IPS-18a (cell line): Measurements from ENCODE around the gene NT5C2.

ENCODE experiments used
- H3K27ac ChIP-seq: one replicate; pipeline ENCODE4 v1.5.1; 2013; ENCODE audit warnings: low read length
- H3K27me3 ChIP-seq: one replicate; pipeline ENCODE4 v1.6.1; 2013; ENCODE audit warnings: mild to moderate bottlenecking, low read length; ENCODE audit not compliant: control insufficient read depth, insufficient read depth
- H3K36me3 ChIP-seq: one replicate; pipeline ENCODE4 v1.6.1; 2013; ENCODE audit warnings: low read depth, low read length; ENCODE audit not compliant: control insufficient read depth
- H3K4me1 ChIP-seq: one replicate; pipeline ENCODE4 v1.6.1; 2013; ENCODE audit warnings: low read depth, low read length; ENCODE audit not compliant: control insufficient read depth
- H3K4me3 ChIP-seq: one replicate; pipeline ENCODE4 v1.5.1; 2013; ENCODE audit warnings: low read length
- H3K9ac ChIP-seq: one replicate; pipeline ENCODE4 v1.6.1; 2013; ENCODE audit warnings: mild to moderate bottlenecking, low read length, moderate library complexity
- H3K9me3 ChIP-seq: one replicate; pipeline ENCODE4 v1.6.1; 2013; ENCODE audit warnings: low read depth, low read length; ENCODE audit not compliant: control insufficient read depth

The NT5C2 gene

DNA sequence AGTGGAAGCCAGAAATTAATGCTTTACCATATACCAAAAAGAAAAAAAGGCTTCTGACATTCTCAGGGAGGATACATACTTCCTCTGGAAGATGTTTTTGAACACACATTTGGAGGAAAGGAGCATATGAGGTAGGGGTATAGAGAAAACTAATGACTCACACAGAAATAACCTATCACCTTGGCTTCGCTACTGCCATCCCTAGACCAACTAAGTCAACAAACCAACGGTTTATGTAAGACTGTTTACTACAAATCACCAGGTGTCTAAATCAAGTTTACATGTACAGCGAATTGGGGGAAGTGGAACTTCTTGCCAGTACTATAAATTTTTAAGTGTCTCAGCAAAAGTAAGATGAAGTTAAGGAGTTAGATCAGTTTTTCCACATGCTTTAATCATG is 96.9 kb downstream of the NT5C2 start:
- peaks cover 67% of the 10 kb centered on the region for H3K36me3 ChIP-seq
- H3K4me1 ChIP-seq: no peaks in the 10 kb centered on the region
- H3K4me3 ChIP-seq: no peak overlapping the region
- no peak overlapping the region for H3K9ac ChIP-seq
- H3K27ac ChIP-seq: no peak overlapping the region
- no peaks in the 10 kb centered on the region for H3K9me3 ChIP-seq
- H3K27me3 ChIP-seq: no peaks in the 10 kb centered on the region

DNA sequence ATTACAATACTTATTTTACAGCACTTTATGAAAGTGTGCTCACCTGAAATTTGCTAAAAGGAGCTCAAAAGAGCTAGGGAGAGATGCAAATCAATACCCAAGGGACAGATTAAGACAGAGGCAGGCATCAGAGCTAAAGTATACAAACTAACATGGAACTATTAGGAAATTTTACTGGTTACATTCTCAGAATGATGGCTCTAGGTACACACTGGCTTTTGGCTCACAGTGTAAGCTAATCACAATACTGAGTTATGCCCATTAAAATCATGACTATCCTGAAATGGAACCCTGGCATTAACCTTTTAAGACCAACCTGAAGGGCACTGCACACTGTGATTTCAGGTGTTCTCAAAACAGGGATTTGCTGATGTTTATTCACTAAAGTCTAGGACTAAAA is 98.1 kb downstream of the NT5C2 start:
- no peaks in the 10 kb centered on the region for H3K27me3 ChIP-seq
- H3K36me3 ChIP-seq: peaks cover 68% of the 10 kb centered on the region
- no peaks in the 10 kb centered on the region for H3K9me3 ChIP-seq

GRCh38 chr10:103090911-103091310 is 102.2 kb downstream of the NT5C2 start:
- Histone ChIP-seq H3K4me3 (no peak overlapping the region), H3K9ac (no peak overlapping the region), H3K27ac (no peak overlapping the region), H3K36me3 (peaks cover 61% of the 10 kb centered on the region), H3K27me3 (no peaks in the 10 kb centered on the region), H3K4me1 (no peaks in the 10 kb centered on the region), H3K9me3 (no peaks in the 10 kb centered on the region)

More for the DNA sequence above, 98.1 kb downstream of the NT5C2 start:
- no peak overlapping the region for H3K9ac ChIP-seq
- no peaks in the 10 kb centered on the region for H3K4me1 ChIP-seq
- no peak overlapping the region for H3K4me3 ChIP-seq
- no peak overlapping the region for H3K27ac ChIP-seq

DNA sequence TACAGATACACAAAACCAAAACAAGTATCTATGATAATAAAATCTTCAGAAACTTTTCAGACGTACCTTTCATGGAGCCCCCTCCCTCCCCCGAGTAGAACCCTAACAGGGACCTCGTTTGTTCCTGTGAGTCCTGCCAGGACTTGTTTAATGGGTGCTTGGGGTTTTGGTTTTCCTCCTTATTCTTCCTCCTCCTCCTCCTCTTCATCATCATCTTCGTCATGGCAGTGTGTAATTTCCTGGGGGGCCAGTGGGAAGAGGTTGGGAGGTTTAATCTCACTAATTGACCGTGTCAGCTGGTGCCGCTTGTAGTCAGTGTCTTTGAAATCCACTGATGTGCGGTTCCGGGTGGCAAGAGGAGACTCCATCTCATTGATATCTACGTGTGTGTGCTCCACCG is 103.6 kb downstream of the NT5C2 start:
- Histone ChIP-seq H3K27me3 (no peaks in the 10 kb centered on the region), H3K4me3 (no peak overlapping the region), H3K9me3 (no peaks in the 10 kb centered on the region), H3K4me1 (no peaks in the 10 kb centered on the region), H3K27ac (no peak overlapping the region), H3K36me3 (peaks cover 63% of the 10 kb centered on the region), H3K9ac (no peak overlapping the region)

DNA sequence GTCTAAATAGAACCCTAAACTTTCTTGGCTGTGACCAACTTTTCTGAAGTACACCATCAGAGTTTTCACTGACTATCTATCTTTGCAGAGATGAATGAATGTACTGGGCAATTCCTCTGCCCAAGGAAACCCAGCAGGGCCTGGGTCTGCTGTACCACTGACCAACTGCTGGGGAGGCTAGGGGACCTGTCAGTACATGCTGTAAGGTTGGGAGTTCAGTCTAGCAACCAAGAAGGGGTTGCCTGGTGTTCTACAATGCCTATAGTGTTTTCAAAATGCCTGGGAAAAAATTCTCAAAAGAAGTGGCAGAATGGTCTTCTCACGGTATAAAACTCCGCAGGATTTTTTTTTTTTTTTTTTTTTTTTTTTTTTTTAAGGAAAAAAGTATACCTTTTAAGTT is 106.3 kb downstream of the NT5C2 start:
- Histone ChIP-seq H3K4me3 (no peak overlapping the region), H3K27me3 (no peaks in the 10 kb centered on the region), H3K9me3 (no peaks in the 10 kb centered on the region), H3K27ac (no peak overlapping the region), H3K9ac (no peak overlapping the region), H3K36me3 (peaks cover 42% of the 10 kb centered on the region), H3K4me1 (no peaks in the 10 kb centered on the region)

DNA sequence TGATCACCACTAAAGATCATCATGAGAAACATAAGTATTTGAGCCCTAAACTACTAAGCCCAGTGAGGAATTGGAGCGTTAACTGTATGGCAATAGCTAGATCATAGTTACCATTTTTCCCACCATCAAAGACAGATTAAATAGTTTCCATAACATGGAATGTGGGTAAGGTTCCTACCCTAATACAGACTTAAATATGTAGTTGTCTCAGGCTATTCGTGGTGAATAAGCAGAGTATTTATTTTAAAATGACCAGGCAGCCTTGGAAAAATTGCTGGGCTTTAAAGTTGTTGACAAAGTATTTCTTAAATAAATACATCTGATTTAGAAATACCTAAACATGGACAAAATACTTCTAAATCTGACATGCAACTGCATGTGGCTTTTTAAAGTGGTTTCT is 106.8 kb downstream of the NT5C2 start:
- no peak overlapping the region for H3K9ac ChIP-seq
- H3K27me3 ChIP-seq: no peaks in the 10 kb centered on the region

GRCh38 chr10:103083977-103084320 is 109.1 kb downstream of the NT5C2 start:
- Histone ChIP-seq H3K27me3 (no peaks in the 10 kb centered on the region), H3K9me3 (no peaks in the 10 kb centered on the region), H3K9ac (no peak overlapping the region), H3K4me1 (no peaks in the 10 kb centered on the region), H3K27ac (no peak overlapping the region), H3K4me3 (no peak overlapping the region), H3K36me3 (peaks cover 19% of the 10 kb centered on the region)

More for the DNA sequence above, 106.8 kb downstream of the NT5C2 start:
- Histone ChIP-seq H3K4me1 (no peaks in the 10 kb centered on the region), H3K9me3 (no peaks in the 10 kb centered on the region), H3K36me3 (peaks cover 36% of the 10 kb centered on the region), H3K27ac (no peak overlapping the region), H3K4me3 (no peak overlapping the region)

- Histone ChIP-seq H3K27ac (no peak overlapping the region), H3K36me3 (peaks cover 15% of the 10 kb centered on the region)
Observed at GRCh38 chr10:103083266-103083976, 109.7 kb downstream of the NT5C2 start.

GRCh38 chr10:103082683-103083082 is 110.4 kb downstream of the NT5C2 start:
- H3K9me3 ChIP-seq: no peaks in the 10 kb centered on the region
- no peak overlapping the region for H3K9ac ChIP-seq
- H3K4me3 ChIP-seq: no peak overlapping the region
- H3K27ac ChIP-seq: no peak overlapping the region
- H3K36me3 ChIP-seq: peaks cover 10% of the 10 kb centered on the region
- no peaks in the 10 kb centered on the region for H3K27me3 ChIP-seq
- H3K4me1 ChIP-seq: no peaks in the 10 kb centered on the region

More at GRCh38 chr10:103083266-103083976, 109.7 kb downstream of the NT5C2 start:
- Histone ChIP-seq H3K9ac (no peak overlapping the region), H3K27me3 (no peaks in the 10 kb centered on the region), H3K4me1 (no peaks in the 10 kb centered on the region), H3K9me3 (no peaks in the 10 kb centered on the region), H3K4me3 (no peak overlapping the region)

DNA sequence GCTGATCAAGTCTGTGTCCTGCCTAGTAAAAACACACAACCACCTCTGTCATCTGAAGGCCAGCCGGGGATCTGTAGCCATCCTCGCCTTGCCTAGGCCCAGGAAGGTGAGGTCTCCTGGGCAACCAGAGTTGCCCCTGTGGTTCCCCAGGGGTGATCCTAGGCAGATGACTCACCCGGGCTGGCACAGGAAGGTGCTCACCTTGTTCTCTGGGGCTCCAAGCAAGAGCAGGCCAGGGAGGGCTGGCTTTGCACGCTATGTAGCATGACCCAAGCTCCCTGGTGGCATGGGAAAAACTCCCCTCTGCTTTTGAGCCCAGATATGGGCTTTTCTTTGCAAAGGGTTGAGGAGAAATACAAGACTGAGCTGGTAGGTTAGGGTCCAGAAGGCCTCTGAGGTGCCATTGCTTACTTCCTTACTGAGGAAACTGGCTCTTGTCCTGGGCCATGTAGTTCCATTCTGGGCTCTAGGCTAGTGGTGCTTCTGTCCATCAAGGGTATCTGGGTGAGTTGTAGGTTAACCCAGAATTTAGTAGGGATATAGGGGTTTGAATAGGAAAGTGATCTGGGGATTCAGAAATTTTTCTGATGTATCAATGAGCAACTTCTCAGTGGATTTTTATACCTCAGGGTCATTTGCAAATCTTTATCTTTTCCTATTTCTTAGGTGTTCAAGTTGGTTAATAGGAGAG is 112.0 kb downstream of the NT5C2 start:
- peaks cover 8% of the 10 kb centered on the region for H3K36me3 ChIP-seq
- no peak overlapping the region for H3K9ac ChIP-seq
- no peaks in the 10 kb centered on the region for H3K4me1 ChIP-seq
- H3K4me3 ChIP-seq: no peak overlapping the region
- H3K27ac ChIP-seq: no peak overlapping the region
- no peaks in the 10 kb centered on the region for H3K27me3 ChIP-seq
- H3K9me3 ChIP-seq: no peaks in the 10 kb centered on the region

DNA sequence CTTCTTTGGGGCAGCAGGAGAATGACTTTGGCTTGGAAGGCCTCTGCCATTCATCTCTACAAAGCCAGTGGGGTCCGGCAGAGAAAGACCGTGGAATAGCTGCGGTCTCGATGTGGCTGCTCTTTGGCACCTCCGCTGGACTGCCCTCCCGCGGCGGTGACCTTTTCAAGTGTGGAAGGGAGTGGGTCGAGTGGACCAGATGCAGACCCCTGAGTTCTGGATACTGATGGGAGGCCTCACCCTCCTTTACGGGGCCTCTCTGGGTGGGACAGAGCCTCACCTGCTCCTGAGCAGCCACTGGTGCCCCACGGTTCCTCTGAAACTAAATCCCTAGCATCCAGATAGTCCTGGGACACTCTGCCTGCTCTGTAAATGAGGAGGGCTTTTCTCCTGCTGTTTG is 113.1 kb downstream of the NT5C2 start:
- no peaks in the 10 kb centered on the region for H3K9me3 ChIP-seq
- H3K4me1 ChIP-seq: no peaks in the 10 kb centered on the region
- no peak overlapping the region for H3K9ac ChIP-seq
- no peak overlapping the region for H3K27ac ChIP-seq
- H3K27me3 ChIP-seq: no peaks in the 10 kb centered on the region
- H3K4me3 ChIP-seq: no peak overlapping the region
- H3K36me3 ChIP-seq: peaks cover under 1% of the 10 kb centered on the region

GRCh38 chr10:103079100-103079499 is 114.0 kb downstream of the NT5C2 start:
- no peaks in the 10 kb centered on the region for H3K9me3 ChIP-seq
- no peak overlapping the region for H3K9ac ChIP-seq
- no peaks in the 10 kb centered on the region for H3K27me3 ChIP-seq
- H3K4me1 ChIP-seq: no peaks in the 10 kb centered on the region
- H3K27ac ChIP-seq: no peak overlapping the region
- H3K4me3 ChIP-seq: no peak overlapping the region
- no peaks in the 10 kb centered on the region for H3K36me3 ChIP-seq
